CD4-positive, alpha-beta T cell treated with Interleukin-15 for 4 hours (primary cell): ENCODE data around the gene TSPAN17.
A peak's percentile ranks its signal among the peaks of the same experiment; 100 is the strongest.

Experiments used
- DNase-seq: peaks from one replicate; pipeline ENCODE4 v3.0.0-alpha.2; 2020; ENCODE audit warnings: low spot score

TSPAN17 gene

DNA sequence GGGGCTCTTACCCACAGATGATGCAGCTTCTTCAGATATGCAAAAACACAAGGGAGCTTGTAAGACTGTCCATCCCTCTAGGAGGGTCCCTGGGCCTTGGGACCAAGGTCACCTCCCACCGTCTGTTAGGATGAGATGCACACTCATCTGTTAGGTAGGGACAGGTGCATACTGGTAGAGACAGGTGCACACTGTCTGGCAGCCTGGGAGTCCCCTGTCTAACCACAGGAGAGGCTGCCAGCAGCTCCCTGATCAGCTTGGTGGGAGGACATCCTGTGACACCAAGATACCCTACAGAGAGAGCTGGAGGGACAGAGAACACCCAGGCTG lies 13.2 kb downstream of the TSPAN17 start:
- DNase-seq = no peak

DNA sequence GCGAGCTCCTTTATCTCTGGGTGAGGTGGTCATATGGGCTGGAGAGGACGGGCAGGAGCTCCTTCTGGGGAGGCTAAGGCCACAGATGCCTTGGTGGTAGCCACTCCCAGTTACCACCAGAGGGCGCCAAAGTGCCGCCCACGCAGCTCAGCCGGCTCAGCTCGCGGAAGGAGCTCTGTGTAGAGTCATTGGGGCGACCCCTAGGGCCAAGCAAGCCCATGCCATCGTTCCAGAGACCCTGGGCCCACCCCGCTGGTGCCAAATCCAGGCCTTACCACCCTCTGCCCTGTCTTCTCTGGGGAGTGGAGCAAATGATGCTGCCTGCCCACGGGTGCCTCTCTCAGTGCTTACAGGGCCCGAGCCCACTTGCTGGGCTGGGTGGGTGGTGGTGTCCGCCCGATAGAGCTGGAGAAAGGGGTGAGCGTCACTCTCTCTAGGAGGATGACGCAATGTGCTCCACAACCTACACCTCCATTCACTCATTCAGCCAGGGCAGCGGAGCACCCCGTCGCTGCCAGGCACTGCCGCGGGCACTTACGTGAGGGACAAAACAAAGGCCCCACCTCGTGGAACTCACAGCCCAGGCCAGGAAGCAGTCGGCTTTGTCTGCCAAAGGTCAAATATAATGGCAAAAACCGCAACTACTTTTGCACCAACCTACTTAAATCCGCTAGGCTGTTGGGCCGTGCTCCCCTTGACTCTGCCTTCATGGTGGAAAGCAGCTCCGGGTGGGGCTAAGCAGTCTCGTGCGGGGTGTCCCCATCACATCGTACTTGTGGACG lies 13.8 kb downstream of the TSPAN17 start:
- DNase-seq = peak; percentile 79

- DNase-seq = no peak
Measured at GRCh38 chr5:176661676-176662075, 14.4 kb downstream of the TSPAN17 start.

- no peak for DNase-seq
Measured at GRCh38 chr5:176662371-176663333, 15.4 kb downstream of the TSPAN17 start.

- no peak for DNase-seq
Measured at GRCh38 chr5:176663566-176663965, 16.3 kb downstream of the TSPAN17 start.

GRCh38 chr5:176664479-176664878 lies 17.2 kb downstream of the TSPAN17 start:
- DNase-seq = no peak

DNA sequence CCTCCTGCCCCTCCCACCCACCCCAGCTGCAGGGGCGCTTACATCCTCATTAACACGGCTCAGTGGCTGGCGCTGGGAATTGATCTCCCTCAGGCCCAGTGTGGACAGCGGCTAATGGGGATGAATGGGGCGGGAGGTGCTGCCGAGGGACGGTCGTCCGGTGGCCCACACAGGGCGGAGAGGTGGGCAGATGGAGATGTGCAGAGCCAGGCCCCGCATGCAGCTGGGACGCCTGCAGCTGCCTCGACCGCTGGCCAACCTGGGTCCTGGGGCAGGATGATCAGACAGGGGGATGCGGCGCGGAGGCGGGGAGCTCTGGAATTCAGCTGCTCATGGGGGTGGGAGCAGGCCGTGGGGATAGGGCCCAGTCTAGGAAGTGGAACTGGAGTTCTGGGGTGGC lies 17.6 kb downstream of the TSPAN17 start:
- DNase-seq = no peak

DNA sequence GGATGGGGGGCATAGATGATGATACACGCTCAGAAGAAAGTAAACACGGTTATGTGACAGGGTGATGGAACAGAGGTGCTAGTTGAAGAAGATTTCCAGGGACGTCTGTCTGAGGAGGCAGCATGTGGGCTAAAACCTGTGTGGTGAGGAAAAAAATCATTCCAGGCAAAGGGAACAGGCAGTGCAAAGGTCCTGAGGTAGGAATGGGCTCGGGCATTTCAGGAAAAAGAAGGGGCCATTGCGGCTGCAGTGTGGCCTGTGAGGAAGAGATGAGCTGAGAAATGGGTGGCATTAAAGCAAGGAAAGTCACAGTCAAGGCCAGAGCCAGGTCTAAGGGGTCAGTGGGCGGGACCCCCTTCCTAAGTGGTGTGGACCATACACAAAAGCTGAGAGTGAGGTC lies 18.2 kb downstream of the TSPAN17 start:
- DNase-seq = no peak

- DNase-seq = no peak
Measured at GRCh38 chr5:176667637-176668036, 20.4 kb downstream of the TSPAN17 start.

- no peak for DNase-seq
Measured at GRCh38 chr5:176670449-176670848, 23.2 kb downstream of the TSPAN17 start.

DNA sequence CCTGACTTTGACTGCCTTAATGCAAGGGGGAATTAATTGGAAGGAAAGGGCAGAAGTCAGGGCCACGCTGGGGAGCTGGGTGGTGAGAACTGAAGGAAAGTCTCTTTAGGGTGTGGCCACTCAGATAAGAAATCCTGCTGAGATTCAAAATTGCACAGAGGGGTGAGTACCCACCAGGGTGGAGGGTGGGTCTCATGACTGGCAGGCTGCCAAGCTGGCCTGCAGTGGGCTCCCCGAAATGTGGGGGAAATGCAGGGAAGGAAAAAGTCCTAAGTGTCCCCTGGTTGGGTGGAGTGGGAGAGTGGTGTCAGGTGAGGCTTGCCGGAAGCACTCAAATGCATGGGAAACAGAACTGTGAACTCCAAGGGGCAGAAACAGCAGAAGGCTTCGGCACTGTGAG lies 24.1 kb downstream of the TSPAN17 start:
- no peak for DNase-seq

DNA sequence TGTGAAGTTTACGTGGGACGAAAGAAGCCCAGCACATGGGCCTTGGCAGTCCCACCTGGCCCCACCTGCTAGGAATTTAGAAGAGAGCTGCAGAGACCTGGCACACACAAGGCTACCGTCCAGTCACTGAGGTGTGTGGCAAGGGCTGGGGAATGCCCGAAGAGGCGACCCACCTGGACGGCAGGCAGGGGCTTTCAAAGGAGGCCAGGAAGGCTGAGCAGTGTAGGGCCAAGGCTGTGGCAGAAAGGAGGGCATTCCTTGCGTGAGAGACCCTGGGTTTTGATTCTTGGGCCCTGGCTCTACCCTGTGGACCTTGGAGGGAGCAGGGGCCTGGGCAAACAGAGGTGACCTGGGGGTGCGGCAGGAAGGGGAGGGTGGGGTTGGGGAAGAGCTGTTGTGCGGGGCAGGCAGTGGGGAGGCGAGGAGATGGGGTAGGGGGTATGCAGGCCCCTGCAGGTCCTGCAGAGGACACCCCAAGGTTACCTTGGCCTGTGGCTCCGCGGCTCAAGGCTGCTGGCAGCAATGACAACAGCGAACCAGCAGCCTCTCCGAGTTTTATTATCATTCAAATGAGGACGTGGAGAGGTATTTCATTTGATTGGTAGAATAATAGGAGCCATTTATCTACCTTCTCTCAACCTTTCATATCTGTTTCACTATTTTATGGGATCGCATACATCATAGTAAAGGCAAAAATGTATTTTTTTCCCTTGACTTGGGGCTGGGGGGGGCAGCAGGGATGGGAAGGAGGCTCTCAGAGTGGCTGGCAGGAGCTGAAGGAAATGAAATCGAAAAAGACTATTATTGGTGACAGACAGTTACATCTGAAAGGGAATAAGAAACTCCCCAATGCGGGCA lies 24.8 kb downstream of the TSPAN17 start:
- no peak for DNase-seq

DNA sequence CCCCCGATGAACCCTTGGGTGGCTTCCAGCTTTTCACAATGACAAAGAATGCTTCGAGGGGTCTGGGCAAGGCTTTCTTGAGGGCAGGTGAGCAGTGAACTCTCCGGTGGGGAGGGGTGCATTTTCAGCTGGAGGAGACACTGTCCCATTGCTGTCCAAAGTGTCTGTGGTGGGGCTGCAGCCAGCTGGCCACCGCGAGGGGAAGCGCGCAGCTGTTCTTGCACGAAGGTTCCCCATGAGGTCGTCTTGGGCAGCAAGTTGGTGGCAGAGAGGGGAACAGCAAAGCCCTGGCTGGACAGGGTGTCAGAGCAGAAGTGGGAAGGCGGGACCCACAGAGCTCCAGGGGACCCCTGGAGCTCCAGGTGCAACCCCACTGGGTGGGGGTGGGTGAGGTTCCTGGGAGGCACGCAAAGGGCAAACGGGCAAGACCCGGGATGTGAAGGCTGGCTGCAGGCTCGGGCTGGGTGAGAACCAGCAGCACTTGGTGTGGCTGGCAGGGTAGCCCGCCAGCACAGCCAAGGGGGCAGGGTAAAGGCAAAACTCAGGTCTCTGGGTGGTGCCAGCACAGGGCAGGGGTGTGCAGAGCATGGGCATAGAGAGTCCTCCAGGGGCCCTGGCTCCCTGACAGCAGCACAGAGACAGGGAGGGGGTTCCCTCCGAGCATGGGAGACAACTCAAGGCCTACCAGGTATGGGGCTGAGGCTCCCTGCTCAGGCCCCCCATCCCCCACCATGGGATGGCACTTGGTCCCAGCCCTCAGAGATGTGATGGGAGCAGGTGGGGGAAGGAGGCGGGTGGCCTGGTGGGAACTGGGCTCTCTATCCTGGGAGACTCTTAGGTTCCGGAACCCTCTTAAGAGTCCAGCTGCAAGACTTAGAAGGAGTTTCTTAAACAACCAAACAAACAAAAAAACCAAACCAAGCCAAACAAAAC lies 26.6 kb downstream of the TSPAN17 start:
- DNase-seq = no peak

- DNase-seq = no peak
Measured at GRCh38 chr5:176674799-176675198, 27.5 kb downstream of the TSPAN17 start.

GRCh38 chr5:176675676-176676360 lies 28.5 kb downstream of the TSPAN17 start:
- DNase-seq = no peak

- no peak for DNase-seq
Measured at GRCh38 chr5:176676361-176676824, 29.1 kb downstream of the TSPAN17 start.

GRCh38 chr5:176677209-176677939 lies 30.1 kb downstream of the TSPAN17 start:
- DNase-seq = no peak

GRCh38 chr5:176678584-176678983 lies 31.3 kb downstream of the TSPAN17 start:
- DNase-seq = no peak

- no peak for DNase-seq
Measured at GRCh38 chr5:176679365-176680225, 32.3 kb downstream of the TSPAN17 start.
